Uterus (tissue), 2 donors: ENCODE measurements around the gene ANKRD13B.

Experiments used
- POLR2A ChIP-seq, 2 donors: fragments of 450-650 bp; IDR thresholded peaks; one replicate each; pipeline ENCODE4 v1.6.1; 2016; ENCODE audit warnings: antibody characterized with exemption in 2 of 2, mild to moderate bottlenecking in 1 of 2, moderate library complexity in 1 of 2
- TF ChIP-seq, protein P1 (sequence below), 4 experiments: fragments of 200-600 bp in 2 of 4; fragments of 450-650 bp in 2 of 4; sonication (generic) in 2 of 4; IDR thresholded peaks; one replicate each; pipeline ENCODE4 v1.5.1; 2016 to 2019; ENCODE audit warnings: antibody characterized with exemption in 4 of 4, mild to moderate bottlenecking in 2 of 4, moderate library complexity in 1 of 4

DNA sequence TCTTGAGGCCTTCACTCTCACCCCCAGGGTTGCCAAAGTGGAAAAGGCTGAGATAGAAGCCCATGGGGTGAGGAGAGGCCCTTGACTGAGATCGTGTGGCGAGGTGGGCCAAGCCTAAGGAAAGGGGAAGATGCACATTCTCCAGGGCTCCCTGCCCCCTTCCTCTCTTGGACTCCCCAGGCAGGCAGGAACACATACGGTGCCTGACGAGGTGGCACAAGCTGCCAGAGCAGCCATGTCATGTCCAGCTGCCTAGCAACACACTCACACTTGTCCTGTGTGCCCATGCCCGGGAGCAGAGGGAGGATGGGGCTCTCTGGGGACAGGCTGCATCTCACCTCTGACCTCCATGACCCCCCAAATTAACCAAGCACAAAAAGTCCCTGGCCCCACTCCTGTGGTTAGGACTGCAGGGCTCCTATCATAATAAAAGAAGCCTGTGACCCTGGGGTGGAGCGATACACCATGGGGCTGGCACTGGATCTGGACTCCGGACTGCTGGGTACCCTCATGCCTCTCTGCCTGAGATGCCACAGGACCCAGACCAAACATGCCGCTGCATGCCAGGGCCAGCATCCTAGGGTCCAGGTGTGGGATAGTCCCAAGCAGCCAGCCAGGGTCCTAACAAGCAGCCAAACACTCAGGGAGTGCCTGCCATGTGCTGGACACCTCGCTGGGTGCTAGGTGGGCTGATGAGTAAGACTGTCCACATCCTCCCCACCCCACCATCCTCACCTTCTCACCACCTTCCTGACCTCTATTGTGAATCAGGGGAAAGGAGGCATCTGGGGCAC is 6.1 kb upstream of the ANKRD13B start:
- TF ChIP-seq, protein P1, sequence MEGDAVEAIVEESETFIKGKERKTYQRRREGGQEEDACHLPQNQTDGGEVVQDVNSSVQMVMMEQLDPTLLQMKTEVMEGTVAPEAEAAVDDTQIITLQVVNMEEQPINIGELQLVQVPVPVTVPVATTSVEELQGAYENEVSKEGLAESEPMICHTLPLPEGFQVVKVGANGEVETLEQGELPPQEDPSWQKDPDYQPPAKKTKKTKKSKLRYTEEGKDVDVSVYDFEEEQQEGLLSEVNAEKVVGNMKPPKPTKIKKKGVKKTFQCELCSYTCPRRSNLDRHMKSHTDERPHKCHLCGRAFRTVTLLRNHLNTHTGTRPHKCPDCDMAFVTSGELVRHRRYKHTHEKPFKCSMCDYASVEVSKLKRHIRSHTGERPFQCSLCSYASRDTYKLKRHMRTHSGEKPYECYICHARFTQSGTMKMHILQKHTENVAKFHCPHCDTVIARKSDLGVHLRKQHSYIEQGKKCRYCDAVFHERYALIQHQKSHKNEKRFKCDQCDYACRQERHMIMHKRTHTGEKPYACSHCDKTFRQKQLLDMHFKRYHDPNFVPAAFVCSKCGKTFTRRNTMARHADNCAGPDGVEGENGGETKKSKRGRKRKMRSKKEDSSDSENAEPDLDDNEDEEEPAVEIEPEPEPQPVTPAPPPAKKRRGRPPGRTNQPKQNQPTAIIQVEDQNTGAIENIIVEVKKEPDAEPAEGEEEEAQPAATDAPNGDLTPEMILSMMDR (IDR thresholded peaks at IDR 0.05) = no peak
- no peak for TF ChIP-seq POLR2A (IDR thresholded peaks at IDR 0.05)
